Loucy (cell line): Measurements from ENCODE around the gene TMEM184A.
A peak's percentile ranks its signal among the peaks of the same experiment; 100 is the strongest.

Experiments
- H2AFZ ChIP-seq: fragments of 200-600 bp; sonication (generic); 2 replicates; pipeline ENCODE4 v1.6.0; 2016; ENCODE audit warnings: antibody characterized with exemption, mild to moderate bottlenecking, low read length, moderate library complexity
- H3F3A ChIP-seq: fragments of 200-600 bp; 2 replicates; pipeline ENCODE4 v1.6.0; 2016; ENCODE audit warnings: antibody characterized with exemption, low read depth, mild to moderate bottlenecking
- H3K27me3 ChIP-seq: fragments of 200-600 bp; sonication (generic); 2 replicates; pipeline ENCODE4 v1.6.1; 2014; ENCODE audit warnings: low read length, mild to moderate bottlenecking; ENCODE audit not compliant: insufficient read depth, poor library complexity, severe bottlenecking
- H3K36me3 ChIP-seq: fragments of 200-600 bp; sonication (generic); 2 replicates; pipeline ENCODE4 v1.6.1; 2016; ENCODE audit warnings: low read length; ENCODE audit not compliant: insufficient read depth
- H3K4me1 ChIP-seq: fragments of 200-600 bp; sonication (generic); 2 replicates; pipeline ENCODE4 v1.5.1; 2014; ENCODE audit warnings: low read length, mild to moderate bottlenecking; ENCODE audit not compliant: insufficient read depth, poor library complexity, severe bottlenecking
- H3K4me2 ChIP-seq: fragments of 200-600 bp; sonication (generic); 2 replicates; pipeline ENCODE4 v1.6.0; 2014; ENCODE audit warnings: antibody characterized with exemption, low read length, low read depth, mild to moderate bottlenecking; ENCODE audit not compliant: poor library complexity, severe bottlenecking
- H3K4me3 ChIP-seq: fragments of 200-600 bp; sonication (generic); 2 replicates; pipeline ENCODE4 v1.5.1; 2014; ENCODE audit warnings: low read length, mild to moderate bottlenecking, mixed read lengths; ENCODE audit not compliant: poor library complexity, severe bottlenecking
- H3K79me2 ChIP-seq: fragments of 200-600 bp; sonication (generic); 2 replicates; pipeline ENCODE4 v1.6.1; 2014; ENCODE audit warnings: low read length; ENCODE audit not compliant: insufficient read depth
- H3K9ac ChIP-seq: fragments of 200-600 bp; sonication (generic); 2 replicates; pipeline ENCODE4 v1.6.0; 2014; ENCODE audit warnings: mild to moderate bottlenecking, low read depth, low read length, moderate library complexity; ENCODE audit not compliant: poor library complexity, severe bottlenecking
- H3K9me2 ChIP-seq: fragments of 200-600 bp; sonication (generic); replicated peaks from 2 replicates; pipeline ENCODE4 v1.6.1; 2016; ENCODE audit warnings: low read depth, low read length, mixed read lengths
- H3K9me3 ChIP-seq: fragments of 200-600 bp; sonication (generic); 2 replicates; pipeline ENCODE4 v1.6.1; 2014; ENCODE audit warnings: mild to moderate bottlenecking, antibody characterized with exemption, low read length, low read depth; ENCODE audit not compliant: insufficient read depth
- H4K20me1 ChIP-seq: fragments of 200-600 bp; sonication (generic); 2 replicates; pipeline ENCODE4 v1.6.0; 2014; ENCODE audit warnings: antibody characterized with exemption, low read length, mild to moderate bottlenecking; ENCODE audit not compliant: insufficient read depth, poor library complexity, severe bottlenecking
- EZH2phosphoT487 ChIP-seq: fragments of 200-600 bp; IDR thresholded peaks from 2 replicates; pipeline ENCODE4 v1.6.1; 2018; ENCODE audit warnings: antibody characterized with exemption, mild to moderate bottlenecking, moderate library complexity, borderline replicate concordance
- TF ChIP-seq, protein P1 (sequence below): fragments of 200-600 bp; sonication (generic); conservative IDR thresholded peaks from 2 replicates; pipeline ENCODE4 v1.5.1; 2014; ENCODE audit warnings: mild to moderate bottlenecking, antibody characterized with exemption, low read length

TMEM184A gene

DNA sequence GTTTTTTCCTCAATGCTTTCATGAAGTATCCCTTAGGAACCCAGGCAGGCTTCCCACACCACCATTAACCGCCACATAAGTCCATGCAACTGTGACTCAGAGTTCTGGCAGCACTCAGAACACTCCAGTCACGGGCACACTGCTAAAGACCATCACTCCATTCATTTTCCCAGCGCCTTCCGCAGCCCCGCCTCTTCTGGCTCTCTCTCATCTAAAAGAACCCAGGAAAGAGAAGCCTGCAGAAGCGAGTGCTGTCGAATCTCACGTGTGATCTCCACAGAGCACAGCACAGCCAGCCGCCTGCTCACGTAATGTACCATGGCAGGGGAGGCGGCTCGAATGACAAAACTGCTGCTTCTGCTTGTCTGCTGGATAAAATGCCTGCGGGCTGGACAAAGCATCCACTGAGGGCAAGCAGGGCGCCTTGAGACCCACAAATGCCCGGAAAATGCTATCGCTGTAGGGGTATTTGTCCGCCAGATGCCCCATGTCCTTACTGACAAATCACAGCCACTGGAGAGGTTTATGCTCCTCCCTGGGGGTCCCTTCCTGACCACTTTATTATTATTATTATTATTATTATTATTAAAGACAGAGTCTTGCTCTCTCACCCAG lies 12.0 kb upstream of the TMEM184A start:
- peak overlapping the region; percentile 42 for H3K9ac ChIP-seq
- H3K4me2 ChIP-seq = peak overlapping the region; percentile 51
- no peaks in the 10 kb centered on the region for H3K27me3 ChIP-seq
- H3K36me3 ChIP-seq = no peaks in the 10 kb centered on the region
- no peak for TF ChIP-seq EZH2phosphoT487
- TF ChIP-seq, protein P1, sequence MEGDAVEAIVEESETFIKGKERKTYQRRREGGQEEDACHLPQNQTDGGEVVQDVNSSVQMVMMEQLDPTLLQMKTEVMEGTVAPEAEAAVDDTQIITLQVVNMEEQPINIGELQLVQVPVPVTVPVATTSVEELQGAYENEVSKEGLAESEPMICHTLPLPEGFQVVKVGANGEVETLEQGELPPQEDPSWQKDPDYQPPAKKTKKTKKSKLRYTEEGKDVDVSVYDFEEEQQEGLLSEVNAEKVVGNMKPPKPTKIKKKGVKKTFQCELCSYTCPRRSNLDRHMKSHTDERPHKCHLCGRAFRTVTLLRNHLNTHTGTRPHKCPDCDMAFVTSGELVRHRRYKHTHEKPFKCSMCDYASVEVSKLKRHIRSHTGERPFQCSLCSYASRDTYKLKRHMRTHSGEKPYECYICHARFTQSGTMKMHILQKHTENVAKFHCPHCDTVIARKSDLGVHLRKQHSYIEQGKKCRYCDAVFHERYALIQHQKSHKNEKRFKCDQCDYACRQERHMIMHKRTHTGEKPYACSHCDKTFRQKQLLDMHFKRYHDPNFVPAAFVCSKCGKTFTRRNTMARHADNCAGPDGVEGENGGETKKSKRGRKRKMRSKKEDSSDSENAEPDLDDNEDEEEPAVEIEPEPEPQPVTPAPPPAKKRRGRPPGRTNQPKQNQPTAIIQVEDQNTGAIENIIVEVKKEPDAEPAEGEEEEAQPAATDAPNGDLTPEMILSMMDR = no peak
- H3K4me3 ChIP-seq = no peak overlapping the region
- 0 out of 2 replicates have a peak, but pooled peaks cover 3% of the 10 kb centered on the region for H3F3A ChIP-seq
- H3K9me2 ChIP-seq = no peaks in the 10 kb centered on the region
- H4K20me1 ChIP-seq = no peaks in the 10 kb centered on the region
- no peaks in the 10 kb centered on the region for H3K9me3 ChIP-seq
- H3K79me2 ChIP-seq = peaks cover 40% of the 10 kb centered on the region
- no peak overlapping the region for H2AFZ ChIP-seq
- H3K4me1 ChIP-seq = peaks cover 8% of the 10 kb centered on the region

DNA sequence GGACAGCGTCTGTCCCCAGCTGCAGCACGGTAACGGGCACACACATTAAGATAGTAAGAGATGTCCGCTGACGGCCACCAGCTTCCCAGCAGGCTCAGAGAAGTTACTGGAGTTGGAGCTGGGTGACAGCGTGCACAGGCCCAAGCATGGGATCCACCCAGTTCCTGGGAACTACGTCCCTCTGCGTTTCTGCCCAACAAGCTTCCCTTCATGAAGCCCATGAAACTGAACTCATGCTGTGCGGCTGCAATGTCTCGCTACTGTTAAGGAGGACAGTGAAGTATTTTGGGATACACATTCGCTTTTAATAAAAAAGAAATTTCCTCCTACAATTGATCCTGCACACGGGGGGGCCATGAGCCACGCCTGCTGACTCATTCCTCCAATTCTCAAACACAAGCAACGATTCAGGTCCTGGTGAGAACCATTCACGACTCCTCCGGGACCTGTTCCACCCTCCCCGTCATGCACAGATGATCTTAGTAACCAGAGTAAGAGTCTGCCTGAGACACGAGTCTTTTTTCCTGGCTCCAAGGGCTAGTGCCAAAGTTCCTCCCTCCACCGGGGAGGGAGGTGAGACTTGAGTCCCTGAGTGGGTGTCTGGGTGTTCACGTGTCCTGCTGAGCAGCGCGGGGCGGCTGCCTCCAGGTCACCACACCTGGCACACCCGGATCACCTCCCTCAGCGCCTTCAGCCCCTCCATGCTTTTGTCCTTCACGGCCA lies 11.2 kb upstream of the TMEM184A start:
- Histone ChIP-seq H3K79me2 (peaks cover 40% of the 10 kb centered on the region), H3K9me2 (no peaks in the 10 kb centered on the region), H3K9me3 (no peaks in the 10 kb centered on the region), H3F3A (0 out of 2 replicates have a peak, but pooled peaks cover 1% of the 10 kb centered on the region), H3K4me2 (peak overlapping the region; percentile 51), H4K20me1 (no peaks in the 10 kb centered on the region), H3K9ac (no peak overlapping the region), H3K4me3 (no peak overlapping the region), H3K36me3 (no peaks in the 10 kb centered on the region), H3K4me1 (peaks cover 8% of the 10 kb centered on the region), H2AFZ (no peak overlapping the region), H3K27me3 (no peaks in the 10 kb centered on the region)
- no peak for TF ChIP-seq EZH2phosphoT487
- TF ChIP-seq, protein P1 = no peak

DNA sequence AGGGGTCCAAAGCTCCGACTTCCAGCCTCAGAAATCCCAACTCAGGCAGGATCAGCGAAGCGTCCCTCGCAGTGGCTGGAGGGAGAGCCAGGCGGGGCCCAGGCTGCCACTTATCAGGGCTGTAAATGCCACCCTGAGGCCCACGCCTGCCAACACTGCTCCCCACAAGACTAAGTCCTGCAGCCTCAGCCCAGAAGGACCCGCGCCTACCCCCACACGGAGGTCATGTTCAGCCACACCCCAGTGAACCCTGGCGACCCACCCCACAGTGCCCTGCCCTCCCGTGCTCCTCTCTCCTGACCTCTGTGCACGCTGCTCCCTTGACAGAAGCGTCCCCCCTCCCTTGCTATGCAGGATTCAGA lies 10.7 kb upstream of the TMEM184A start:
- Histone ChIP-seq H3K4me3 (no peak overlapping the region), H3K9ac (no peak overlapping the region), H4K20me1 (no peaks in the 10 kb centered on the region), H3F3A (no peaks in the 10 kb centered on the region), H3K9me3 (no peaks in the 10 kb centered on the region), H3K36me3 (no peaks in the 10 kb centered on the region), H3K4me1 (peaks cover 8% of the 10 kb centered on the region), H3K79me2 (peaks cover 37% of the 10 kb centered on the region), H3K4me2 (peak overlapping the region; percentile 51), H3K27me3 (no peaks in the 10 kb centered on the region), H3K9me2 (no peaks in the 10 kb centered on the region), H2AFZ (no peak overlapping the region)
- TF ChIP-seq, protein P1 = no peak
- no peak for TF ChIP-seq EZH2phosphoT487
